T-helper 2 cell treated with Interferon-gamma antibody and Interleukin-4, amounts not matched to agents 100 ng/mL and 5 ng/mL, for 36 hours (primary cell): Measurements from ENCODE around the gene HES3. TPM values are rescaled to one million over a fixed set of nuclear protein-coding genes. Genes with fewer than 3 reads are reported as not detected.

ENCODE experiments used
- intact Hi-C: fragments of 100-400 bp; cut with micrococcal nuclease; formaldehyde crosslinking; loops from one replicate; pipeline ENCODE4 v1.15.1; 2023
- total RNA-seq: library from RNA; stranded (reverse); gene quantifications from 2 replicates; pipeline ENCODE4 v1.2.3, GENCODE V29; 2022

Gene HES3
- total RNA-seq, 1 donor from 2014 or later = not detected

DNA sequence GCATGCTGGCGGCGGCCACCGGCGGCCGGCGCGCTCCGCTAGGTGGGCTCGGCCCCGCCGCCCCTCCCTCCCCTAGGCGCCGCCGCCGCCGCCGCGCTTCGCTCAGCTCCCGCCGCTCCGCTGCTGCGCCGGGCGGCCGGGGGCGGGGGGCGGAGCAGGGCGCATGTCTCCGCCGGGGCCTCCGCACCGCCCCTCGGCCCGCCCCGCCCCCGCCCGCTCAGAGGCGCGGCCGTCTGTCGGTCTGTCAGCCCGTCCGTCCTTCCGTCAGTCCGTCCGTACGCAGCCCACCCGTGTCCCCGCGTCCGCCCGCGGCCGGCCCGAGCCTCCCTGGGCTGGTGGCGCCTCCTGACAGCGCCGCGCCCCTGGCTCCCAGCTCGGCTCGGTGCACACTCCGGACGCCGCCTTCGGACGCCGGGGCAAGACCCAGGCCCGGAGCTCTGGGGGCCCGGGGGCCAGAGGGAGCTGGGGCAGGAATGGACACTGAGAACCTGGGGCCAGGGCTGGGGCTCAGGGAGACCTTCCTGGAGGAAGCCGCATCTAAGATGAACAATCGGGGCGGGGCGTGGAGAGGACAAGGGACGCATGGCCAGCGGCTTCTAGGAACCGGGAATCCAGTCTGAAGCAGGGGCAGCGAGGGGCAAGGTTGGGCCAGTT, 17.1 kb downstream of the HES3 start, which contains the start of gene GPR153:
TSS of gene GPR153 (minus strand) at position 138 of the 654 bp plus-strand sequence. CDS start 6,193 bp downstream, outside the sequence.
- intact Hi-C loops = loop anchor here (2.0 kb wide), 1 partner anchor 16 kb away; the partner anchor contains the start of gene HES3

DNA sequence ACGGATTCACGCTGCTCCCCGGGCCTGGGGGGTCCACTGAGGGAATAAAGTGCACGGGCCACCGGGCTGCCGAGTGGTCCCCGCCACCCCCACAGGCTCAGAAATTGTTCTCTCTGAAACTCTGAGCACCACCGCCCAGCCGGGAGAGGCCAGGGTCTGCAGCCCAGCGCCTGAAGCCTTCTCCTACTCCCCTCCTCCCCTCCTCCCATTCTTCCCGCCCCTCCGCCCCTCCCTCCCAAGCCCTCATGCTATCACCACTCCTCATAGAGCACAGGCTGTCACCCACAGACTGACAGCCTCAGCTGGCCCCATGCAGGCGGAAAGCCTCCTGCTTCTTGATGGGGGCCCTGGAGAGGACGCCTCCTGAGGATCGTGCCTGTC, 17.6 kb downstream of the HES3 start:
- intact Hi-C loops = loop anchor here (2.0 kb wide), 1 partner anchor 17 kb away; the partner anchor contains the start of gene HES3

DNA sequence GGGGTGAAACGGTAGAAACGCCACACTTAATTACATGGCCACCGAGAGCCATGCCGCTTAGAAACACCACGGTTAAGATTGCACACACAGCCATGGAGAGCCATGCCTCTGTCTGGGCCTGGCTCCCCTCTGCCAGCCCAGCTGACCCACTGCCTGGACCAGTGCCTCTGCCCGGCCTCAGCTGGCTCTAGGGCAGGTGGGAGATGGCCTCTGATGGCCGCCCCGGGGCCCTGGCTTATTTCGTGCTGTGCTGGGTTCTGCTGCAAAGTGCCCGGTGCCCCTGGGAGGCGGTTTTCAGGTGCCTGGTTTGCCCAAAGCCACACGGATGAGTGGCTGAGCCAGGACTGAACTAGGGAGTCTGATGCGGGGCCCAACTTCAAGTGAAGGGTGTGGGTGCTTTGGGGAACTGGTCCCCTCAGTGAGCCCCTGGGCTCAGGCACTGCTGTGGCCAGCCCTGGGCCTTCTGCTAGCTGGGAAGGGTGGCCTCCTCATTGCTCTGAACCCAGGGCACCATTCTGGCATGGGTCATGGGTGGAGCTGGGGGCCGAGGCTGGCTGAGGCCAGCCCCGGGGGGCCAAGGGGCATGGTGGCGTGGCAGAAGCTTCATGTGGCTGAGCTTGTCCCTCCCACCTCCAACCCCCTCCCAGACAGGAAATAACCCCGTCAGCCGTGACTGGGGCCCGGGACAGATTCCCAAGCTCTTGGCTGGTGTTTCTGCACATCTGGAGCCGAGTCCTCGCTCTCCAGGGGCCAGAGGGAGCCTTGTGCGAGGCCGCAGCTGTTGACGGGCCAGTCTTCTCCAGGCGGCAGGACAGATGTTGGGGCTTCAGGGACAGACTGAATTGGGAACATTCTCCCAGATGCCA, 18.8 kb downstream of the HES3 start:
- intact Hi-C loops = no loop called here

DNA sequence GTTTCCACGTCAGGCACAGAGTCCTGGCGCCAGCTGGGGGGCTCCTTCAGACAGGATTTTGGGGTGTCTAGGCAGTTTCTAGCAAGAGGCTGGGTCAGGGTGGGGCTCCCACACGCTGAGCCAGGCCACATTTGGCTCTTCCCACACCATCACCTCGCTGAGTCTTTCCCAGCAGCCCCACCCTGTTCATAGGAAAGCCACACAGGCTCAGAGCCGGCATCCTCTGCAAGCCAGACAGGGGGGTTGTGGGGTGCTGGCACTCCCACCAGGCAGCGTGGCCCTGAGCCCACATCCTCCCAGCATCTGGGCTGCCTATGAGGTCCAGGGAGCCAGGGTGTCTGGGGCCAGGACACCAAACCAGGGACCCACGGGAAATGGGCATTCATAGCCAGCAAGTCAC, 19.7 kb downstream of the HES3 start:
- intact Hi-C loops = no loop called here

DNA sequence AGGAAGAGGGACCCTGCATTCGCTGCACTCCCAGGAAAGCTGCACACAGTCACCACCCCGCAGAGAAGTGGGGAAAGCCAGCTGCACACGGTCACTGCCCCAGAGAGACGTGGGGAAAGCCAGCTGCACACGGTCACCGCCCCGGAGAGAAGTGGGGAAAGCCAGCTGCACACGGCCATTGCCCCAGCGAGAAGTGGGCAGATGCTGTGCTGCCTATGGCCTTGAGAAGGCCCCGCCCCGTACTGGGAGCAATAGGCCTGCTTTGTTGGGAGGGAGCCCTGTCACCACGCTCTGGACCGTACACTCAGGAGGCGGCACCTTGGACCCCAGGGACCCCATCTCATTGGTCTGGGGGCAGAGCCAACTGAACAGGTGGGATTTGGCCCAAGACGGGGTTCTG, 21.2 kb downstream of the HES3 start:
- intact Hi-C loops = no loop called here

DNA sequence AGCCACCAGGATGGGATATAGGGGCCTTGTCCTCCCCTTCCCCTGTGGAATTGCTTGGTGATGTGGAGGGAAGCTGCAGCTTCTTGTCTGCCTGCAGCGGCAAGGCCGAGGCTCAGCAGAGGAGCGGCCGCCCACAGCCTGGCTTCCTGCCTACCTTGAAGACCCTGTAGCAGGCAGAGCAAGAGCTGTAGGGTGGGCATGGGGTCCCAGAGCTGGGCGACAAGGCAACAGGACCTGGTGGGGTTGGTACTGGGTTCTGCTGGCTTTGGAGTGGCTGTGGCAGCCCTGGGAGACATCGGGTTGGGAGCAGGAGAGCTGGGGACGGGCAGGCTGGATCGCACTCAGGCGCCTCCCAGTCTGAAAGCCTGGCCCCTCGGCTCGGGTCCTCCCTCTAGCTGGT, 22.7 kb downstream of the HES3 start:
- intact Hi-C loops = no loop called here

DNA sequence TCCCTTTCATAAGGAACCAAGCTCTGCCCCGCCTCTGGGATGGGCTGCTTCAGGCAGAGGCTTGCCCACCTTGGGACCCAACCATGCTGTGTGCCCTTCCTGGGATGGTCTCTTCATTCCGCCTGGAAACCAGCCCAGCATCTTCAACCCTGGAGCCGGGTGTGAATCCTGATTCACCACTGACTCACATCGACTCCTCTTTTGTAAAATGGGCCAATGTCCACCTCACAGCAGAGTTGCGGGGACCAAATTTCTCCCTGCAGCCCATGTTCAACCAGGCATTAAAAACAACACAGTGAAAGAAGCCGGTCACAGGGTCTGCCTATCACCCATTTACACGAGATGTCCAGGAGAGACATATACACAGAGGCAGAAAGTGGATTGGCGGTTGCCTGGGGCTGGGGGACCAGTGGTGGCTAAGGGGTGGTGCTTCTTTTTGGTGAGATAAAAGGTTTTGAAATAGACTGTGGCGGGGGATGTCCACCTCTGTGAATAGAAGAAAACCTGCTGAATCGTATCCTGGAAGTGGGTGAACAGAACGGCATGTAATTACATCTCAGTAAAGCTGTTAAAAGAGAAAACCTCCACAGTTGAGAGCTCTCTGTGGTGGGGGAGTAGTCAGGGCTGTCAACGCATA, 23.8 kb downstream of the HES3 start:
- intact Hi-C loops = no loop called here

DNA sequence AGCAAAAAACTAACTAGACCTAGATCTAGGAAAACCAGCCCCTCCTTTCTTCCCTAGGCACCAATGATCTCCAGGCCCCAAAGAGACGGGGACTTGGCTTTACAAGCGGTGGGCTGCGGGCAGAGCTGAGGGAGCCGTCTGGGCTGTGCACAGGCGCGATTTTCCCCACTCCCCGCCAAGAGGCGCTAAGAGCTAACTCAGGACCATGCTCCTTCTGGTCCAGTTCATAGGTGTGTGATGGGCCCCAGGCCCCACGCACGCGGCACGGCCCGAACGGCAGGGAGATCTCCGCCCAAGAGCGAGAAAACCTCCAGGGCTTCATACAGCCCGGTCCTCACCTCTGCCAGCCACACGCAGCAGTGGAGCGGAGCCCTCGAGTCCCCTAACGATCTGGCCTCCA, 24.4 kb downstream of the HES3 start:
- intact Hi-C loops = no loop called here

DNA sequence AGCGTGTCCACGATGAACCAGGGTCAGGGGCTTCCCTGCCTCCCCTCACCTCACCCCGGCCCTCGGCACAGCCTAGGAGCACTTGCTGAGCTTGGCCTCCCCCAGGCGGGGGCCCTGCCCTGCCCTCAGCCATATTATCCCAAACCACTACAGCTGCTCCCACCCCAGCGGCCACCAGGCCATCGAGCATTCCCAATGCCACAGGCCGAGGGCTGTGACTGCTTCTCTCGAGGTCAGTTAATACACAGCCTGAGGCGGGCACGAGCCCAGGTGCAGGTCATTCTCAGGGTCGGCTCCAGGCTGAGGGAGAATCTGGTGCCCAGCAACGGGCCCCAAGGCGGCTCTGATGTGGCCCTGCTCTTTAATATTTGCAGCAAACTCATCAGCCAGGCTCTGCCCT, 25.3 kb downstream of the HES3 start:
- intact Hi-C loops = no loop called here

DNA sequence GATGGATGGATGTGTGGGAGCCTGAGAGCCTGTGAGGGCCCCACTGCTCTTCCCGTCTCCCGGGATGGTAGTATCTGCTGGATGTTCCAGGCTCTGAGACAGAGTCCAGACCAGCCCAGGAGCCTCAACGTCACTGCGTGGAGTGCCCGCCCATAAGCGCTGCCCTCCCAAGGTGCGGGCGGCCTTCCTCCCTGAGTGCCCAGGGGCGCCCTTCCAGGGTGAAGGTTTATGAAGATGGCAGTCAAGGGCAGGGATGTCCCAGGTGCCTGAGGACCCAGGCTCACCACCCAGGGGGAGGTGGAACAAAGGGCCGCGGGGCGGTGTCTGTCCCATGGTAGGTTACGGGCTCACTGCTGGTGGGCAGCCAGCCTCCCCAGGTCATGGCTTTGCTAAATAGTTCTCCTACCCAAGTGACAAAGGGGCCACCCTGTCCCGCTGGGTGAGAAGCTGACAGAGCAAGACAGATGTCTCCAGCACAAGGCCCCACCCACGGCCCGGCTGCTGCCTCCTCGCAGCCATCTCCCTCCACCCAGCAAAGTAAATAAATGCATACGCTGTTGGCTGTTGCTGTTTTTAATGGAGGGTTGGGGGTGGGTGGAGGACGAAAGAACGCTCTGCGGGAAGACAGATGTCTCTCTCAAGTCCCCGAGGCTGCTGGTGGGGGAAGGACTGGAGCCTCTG, 25.9 kb downstream of the HES3 start:
- intact Hi-C loops = no loop called here

DNA sequence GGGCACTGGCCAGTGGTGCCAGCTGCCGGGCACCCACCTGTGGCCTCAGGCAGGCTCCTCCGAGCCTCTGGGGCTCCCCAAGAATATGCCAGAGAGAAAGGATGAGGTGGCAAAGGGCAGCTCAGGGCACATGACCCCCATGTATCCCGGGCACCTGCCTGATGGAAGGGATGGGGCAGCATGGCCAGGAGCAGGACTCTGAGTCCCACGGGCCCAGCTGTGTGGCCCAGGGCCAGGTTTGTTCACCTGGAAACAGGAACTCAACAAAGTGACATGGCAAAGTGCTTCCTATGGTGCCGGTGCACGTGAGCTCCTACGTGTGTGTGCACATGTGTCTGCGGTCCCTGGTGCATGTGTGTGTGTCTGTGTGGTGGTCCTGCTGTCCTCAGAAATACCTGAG, 26.4 kb downstream of the HES3 start:
- intact Hi-C loops = no loop called here

DNA sequence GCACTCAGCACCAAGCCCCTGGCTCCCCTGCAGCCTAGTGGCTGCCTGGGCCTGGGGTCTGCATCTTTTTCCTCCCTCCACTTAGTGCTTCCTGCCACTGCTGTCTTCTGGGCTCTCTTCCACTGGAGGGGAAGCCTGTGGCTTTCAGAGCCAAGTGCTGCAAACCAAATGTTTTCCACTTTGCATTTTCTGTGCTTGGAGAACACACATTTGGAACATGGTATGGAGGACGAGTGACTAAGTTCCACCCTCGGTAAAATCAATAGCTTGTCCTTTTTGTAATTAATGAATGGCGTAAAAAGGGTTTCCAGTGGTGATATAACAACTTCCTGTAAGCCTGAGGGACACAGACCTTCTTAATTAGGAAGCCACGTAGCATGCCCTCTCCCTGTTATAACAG, 27.0 kb downstream of the HES3 start:
- intact Hi-C loops = no loop called here

DNA sequence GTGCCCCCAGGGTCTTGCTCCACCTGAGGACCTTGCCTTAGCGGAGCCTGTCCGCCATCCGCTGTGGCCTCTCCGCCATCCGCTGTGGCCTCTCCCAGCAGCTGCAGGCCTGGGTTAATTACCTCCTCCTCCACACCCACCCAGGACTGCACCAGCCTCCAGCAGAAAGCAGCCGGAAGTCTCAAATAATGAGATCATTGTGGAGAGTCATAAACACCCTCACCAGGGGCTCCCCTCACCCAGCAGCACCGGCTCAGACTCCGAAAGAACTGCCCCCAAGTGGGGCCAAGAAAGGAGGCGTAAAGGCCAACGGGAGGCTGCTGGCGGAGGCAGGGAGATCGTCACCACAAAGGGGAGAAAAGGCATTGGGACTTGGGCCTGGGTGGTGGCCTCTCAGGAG, 27.6 kb downstream of the HES3 start:
- intact Hi-C loops = no loop called here

DNA sequence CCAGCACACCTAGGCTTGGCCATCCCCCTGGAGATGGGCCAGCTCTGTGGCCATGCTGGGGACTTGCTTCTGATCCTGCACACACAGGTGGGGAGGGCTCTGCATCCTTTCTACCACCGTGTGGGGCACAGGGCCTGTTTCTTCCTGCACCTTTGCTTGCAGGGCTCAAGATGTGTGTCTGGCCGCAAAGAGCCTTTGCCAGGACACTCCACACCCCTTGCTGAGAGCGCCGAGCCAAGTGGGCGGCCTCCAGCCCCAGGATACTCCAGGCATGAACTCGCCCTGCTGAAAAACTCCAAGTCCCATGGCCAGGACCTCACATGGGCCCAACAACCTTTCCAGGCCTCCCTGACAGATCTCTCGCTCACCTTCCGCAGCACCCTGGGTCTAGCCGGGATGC, 28.5 kb downstream of the HES3 start:
- intact Hi-C loops = no loop called here

DNA sequence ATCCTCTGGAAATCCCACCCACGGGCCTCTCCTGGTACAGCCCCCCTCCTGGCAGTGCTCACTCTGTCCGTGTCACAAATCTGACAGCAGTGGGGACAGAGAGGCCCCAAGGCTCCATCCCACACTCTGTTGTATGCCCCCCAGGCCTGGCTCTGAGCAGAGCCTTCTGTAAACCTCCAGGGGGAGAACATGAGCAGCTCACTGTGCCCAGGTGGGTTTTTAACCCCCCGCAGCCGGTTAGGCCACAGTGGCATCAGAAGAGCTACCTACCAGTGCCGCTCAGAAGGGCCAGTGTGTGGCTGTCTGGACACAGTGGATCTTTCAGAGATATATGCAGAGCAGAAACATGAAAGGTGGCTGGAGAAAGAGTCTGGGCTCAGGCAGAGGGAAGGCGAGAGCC, 28.9 kb downstream of the HES3 start:
- intact Hi-C loops = no loop called here

DNA sequence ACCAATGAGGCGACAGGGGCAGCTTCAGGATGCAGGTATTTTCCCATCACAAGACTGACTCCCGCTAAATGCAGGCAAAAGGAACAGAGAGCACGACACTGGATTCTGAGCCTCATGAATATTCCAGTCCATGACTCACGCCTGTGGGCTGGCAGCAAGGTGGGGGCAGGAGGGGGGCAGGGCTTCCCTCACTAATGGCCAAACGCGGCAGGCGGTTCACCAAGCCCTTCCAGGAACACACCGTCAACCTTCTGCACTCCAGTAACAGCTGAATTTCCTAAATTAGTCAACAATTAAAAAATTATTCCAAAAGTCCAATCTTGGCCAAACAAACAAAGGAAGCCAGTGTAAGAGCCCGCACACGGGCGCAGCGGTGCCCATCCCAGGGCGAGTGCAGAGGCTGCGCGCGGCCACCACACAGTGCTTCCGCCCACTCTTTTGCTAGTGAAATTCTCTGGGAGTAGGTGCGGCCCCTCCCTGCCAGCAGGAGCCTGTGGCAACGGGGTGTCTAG, 29.5 kb downstream of the HES3 start:
- intact Hi-C loops = no loop called here

DNA sequence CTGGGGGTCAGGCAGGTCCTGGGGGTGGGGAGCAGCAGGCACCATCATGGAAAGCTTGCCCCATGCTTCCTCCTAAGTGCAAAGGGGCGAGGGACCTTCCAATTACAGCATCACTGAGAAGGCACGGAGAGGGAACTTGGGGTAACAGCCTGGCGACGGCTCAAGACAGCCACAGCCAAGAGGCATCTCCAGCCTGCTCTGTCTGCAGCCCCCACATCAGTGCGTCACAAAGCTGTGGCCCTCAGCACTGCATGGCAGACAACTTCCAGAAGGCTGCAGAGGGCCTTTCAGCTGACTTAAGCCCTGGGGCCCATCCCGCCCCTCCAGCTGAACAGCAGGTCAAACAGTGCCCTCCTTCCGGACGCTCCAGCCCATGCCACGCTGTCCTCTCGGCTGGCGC, 30.1 kb downstream of the HES3 start:
- intact Hi-C loops = no loop called here

DNA sequence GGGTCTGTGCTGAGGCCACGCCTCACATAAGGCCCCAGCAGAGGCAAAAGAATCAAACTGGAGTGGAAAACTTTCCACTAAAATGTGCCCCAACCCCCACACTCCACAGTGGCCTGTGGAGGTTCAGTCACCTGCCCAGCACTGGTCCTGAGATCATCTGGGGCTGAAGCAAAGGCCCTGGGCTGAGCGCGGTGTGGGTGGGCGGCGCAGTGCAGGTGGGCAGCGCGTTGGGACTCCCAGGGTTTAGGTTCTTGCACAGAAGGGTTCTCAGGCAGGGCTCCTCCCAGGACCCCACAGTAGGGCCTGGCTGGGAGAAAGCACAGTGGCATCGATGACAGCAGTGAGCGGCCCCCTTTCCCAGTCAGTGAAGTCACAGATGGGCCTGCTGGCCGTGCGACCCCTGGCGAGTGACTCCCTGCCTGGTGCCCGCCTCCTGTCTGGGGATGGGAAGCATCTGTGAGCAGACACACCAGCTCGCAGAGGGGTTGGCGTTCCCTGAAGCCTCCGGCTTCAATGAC, 30.7 kb downstream of the HES3 start:
- intact Hi-C loops = no loop called here

DNA sequence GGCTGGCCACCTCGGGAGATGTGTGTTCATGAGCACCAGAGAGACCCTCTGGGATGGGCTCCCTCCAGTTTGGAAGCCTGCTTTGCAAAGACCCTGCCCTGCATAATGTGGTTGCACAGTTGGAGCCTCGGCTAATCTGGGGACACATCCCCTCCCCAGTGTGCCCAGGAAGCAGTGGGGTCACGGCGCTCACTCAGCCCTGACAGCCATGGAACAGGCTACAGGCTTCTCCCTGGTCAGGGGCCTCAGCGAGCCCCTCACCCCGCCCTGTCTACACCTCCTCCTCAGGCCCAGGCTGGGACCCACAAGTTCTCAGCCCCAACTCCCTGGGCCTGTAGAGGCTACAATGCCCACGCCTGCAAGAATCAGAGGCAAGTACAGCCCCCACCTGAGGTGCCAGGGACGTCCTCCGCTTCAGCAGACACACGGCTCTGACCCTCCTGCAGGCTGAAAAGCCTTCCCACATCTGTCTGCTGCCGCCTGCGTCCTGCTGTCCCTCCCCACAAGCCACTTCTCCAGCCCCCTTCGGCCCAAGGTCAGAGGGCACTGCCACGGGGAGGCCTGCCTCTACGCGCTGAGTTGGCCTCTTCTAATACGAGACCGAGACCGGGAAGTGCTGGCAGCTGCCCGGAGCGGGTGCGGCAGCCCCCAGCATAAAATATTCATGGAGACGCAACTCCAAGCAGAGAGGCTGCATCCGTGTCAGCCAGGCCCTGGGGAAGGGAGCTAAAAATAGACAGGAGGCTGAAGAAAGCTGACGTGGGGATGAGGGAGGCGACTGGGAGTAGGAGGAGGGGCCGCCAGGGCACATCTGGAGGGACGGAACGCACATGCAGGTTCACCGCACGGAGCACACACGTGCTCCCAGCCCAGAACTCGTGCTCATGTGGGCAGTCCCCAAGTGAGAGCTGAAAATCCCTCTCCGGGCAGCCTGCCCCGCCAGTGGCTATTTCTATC, 32.1 kb downstream of the HES3 start:
- intact Hi-C loops = no loop called here
